Parathyroid adenoma (tissue), 2 donors: ENCODE results near the gene NME9.

Experiments
- H2AFZ ChIP-seq: fragments of 300-600 bp; sonication (generic); one replicate; pipeline ENCODE4 v1.7.0; 2017; ENCODE audit warnings: antibody characterized with exemption, mild to moderate bottlenecking
- H3K27ac ChIP-seq: fragments of 300-600 bp; sonication (generic); one replicate; pipeline ENCODE4 v1.7.0; 2017
- H3K27me3 ChIP-seq: fragments of 300-600 bp; sonication (generic); one replicate; pipeline ENCODE4 v1.7.0; 2017; ENCODE audit warnings: low read length; ENCODE audit not compliant: control insufficient read depth, insufficient read depth
- H3K36me3 ChIP-seq: fragments of 300-600 bp; sonication (generic); one replicate; pipeline ENCODE4 v1.7.0; 2017; ENCODE audit warnings: low read length; ENCODE audit not compliant: control insufficient read depth, insufficient read depth
- H3K4me1 ChIP-seq: fragments of 300-600 bp; sonication (generic); one replicate; pipeline ENCODE4 v1.7.0; 2017; ENCODE audit warnings: control low read depth
- H3K4me2 ChIP-seq: fragments of 300-600 bp; sonication (generic); one replicate; pipeline ENCODE4 v1.7.0; 2017; ENCODE audit warnings: low read length
- H3K4me3 ChIP-seq: fragments of 300-600 bp; sonication (generic); one replicate; pipeline ENCODE4 v1.7.0; 2017; ENCODE audit warnings: low read depth, low read length
- H3K79me2 ChIP-seq: fragments of 300-600 bp; sonication (generic); one replicate; pipeline ENCODE4 v1.7.0; 2017; ENCODE audit warnings: control low read depth
- H3K9ac ChIP-seq: fragments of 300-600 bp; sonication (generic); one replicate; pipeline ENCODE4 v1.7.0; 2017; ENCODE audit warnings: mild to moderate bottlenecking
- H3K9me3 ChIP-seq: fragments of 300-600 bp; sonication (generic); one replicate; pipeline ENCODE4 v1.7.0; 2017; ENCODE audit warnings: low read length; ENCODE audit not compliant: control insufficient read depth
- TF ChIP-seq, protein P1 (sequence below): fragments of 300-600 bp; sonication (generic); IDR thresholded peaks from one replicate; pipeline ENCODE4 v1.7.0; 2017; ENCODE audit warnings: antibody characterized with exemption, mild to moderate bottlenecking
- donor health status: primary hyperparathyroidism.

Gene NME9

GRCh38 chr3:138363322-138363721, 33.7 kb upstream of the NME9 start:
- Histone ChIP-seq H3K9me3 (no peaks in the 10 kb centered on the region), H2AFZ (no peak overlapping the region), H3K9ac (no peak overlapping the region), H3K4me3 (no peak overlapping the region), H3K79me2 (peaks cover 32% of the 10 kb centered on the region), H3K4me2 (no peak overlapping the region), H3K36me3 (no peaks in the 10 kb centered on the region), H3K27ac (no peak overlapping the region), H3K27me3 (no peaks in the 10 kb centered on the region), H3K4me1 (no peaks in the 10 kb centered on the region)
- TF ChIP-seq, protein P1, sequence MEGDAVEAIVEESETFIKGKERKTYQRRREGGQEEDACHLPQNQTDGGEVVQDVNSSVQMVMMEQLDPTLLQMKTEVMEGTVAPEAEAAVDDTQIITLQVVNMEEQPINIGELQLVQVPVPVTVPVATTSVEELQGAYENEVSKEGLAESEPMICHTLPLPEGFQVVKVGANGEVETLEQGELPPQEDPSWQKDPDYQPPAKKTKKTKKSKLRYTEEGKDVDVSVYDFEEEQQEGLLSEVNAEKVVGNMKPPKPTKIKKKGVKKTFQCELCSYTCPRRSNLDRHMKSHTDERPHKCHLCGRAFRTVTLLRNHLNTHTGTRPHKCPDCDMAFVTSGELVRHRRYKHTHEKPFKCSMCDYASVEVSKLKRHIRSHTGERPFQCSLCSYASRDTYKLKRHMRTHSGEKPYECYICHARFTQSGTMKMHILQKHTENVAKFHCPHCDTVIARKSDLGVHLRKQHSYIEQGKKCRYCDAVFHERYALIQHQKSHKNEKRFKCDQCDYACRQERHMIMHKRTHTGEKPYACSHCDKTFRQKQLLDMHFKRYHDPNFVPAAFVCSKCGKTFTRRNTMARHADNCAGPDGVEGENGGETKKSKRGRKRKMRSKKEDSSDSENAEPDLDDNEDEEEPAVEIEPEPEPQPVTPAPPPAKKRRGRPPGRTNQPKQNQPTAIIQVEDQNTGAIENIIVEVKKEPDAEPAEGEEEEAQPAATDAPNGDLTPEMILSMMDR = no peak

- TF ChIP-seq, protein P1 = no peak
- no peaks in the 10 kb centered on the region for H3K4me1 ChIP-seq
- H3K9ac ChIP-seq = no peak overlapping the region
Measured at GRCh38 chr3:138362538-138362937, 32.9 kb upstream of the NME9 start.

DNA sequence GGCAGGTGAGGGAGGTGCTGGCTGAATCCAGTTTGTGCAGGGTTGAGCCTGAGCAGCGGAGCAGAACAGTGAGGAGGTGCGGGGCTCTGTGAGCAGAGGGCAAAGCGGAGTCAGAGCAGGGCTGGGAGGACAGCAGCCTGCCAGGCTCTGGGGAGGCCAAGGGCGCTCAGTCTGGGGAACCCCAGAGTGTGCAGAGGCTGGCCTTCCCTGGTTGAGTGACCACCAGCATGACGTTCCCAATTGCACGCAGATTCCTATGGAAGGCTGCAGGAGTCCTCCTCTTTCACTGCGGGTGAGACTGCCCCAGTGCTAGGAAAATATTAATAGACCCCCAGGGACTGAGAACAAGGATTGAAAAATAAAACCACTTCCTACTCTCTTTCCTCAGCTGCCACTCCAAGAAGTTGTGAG, 31.9 kb upstream of the NME9 start:
- H3K4me1 ChIP-seq = no peaks in the 10 kb centered on the region
- H3K36me3 ChIP-seq = no peaks in the 10 kb centered on the region
- no peak overlapping the region for H3K27ac ChIP-seq
- TF ChIP-seq, protein P1 = no peak
- H3K9me3 ChIP-seq = no peaks in the 10 kb centered on the region
- H3K79me2 ChIP-seq = peaks cover 32% of the 10 kb centered on the region
- H2AFZ ChIP-seq = no peak overlapping the region
- H3K4me2 ChIP-seq = no peak overlapping the region
- H3K4me3 ChIP-seq = no peak overlapping the region
- H3K9ac ChIP-seq = no peak overlapping the region
- H3K27me3 ChIP-seq = no peaks in the 10 kb centered on the region

More at GRCh38 chr3:138362538-138362937, 32.9 kb upstream of the NME9 start:
- H2AFZ ChIP-seq = no peak overlapping the region
- H3K27me3 ChIP-seq = no peaks in the 10 kb centered on the region
- H3K79me2 ChIP-seq = peaks cover 32% of the 10 kb centered on the region
- H3K4me3 ChIP-seq = no peak overlapping the region
- H3K9me3 ChIP-seq = no peaks in the 10 kb centered on the region
- no peak overlapping the region for H3K4me2 ChIP-seq
- no peaks in the 10 kb centered on the region for H3K36me3 ChIP-seq
- no peak overlapping the region for H3K27ac ChIP-seq

DNA sequence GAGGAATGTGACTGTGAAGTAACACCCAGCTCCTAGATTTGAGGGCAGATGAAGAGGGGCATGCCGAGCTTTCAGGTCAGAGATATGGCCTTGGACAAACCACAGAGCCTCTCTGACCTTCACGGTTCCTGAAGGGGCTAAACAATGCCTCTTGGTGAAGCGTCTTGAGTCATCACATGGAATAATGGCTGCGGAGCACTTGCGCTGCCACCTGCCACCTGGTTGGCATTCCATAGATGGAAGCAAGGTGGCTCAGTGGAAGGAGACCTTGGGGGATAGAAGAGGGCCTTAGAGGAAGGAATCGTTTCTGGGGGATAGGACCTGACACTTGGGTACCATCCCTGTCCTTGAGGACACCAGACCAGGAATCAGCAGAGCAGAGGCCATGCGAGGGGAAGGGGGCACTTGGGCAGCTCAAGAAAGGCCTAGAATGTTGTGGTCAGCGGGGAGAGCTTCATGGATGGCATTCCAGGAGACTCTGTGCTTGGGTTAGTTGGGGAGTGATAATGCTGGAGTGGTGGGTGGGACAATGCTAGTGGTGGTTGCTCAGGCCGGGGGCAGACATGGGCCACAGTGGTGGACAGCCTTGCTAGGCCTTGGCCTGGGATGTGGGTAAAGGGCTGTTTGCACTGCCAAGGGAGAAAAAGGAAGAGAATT, 31.3 kb upstream of the NME9 start:
- peaks cover 28% of the 10 kb centered on the region for H3K79me2 ChIP-seq
- H3K4me2 ChIP-seq = no peak overlapping the region
- no peak overlapping the region for H3K27ac ChIP-seq

More for the DNA sequence above, 31.3 kb upstream of the NME9 start:
- Histone ChIP-seq H3K9ac (no peak overlapping the region), H3K9me3 (no peaks in the 10 kb centered on the region), H3K4me3 (no peak overlapping the region), H3K36me3 (no peaks in the 10 kb centered on the region), H3K27me3 (no peaks in the 10 kb centered on the region), H3K4me1 (no peaks in the 10 kb centered on the region), H2AFZ (no peak overlapping the region)
- TF ChIP-seq, protein P1 = no peak
